Progenitor cell of endocrine pancreas (in vitro differentiated cells): ENCODE measurements around the gene EXO1. TPM values are rescaled to one million over a fixed set of nuclear protein-coding genes. Genes with fewer than 3 reads are reported as not detected.

Source experiments
- DNase-seq: peaks from one replicate; pipeline ENCODE4 v3.0.0; 2021; ENCODE audit warnings: low spot score; ENCODE audit not compliant: unreplicated experiment
- H3K27ac Mint-ChIP-seq: 2 replicates; pipeline ENCODE4 v1.8.0; 2021; ENCODE audit warnings: mild to moderate bottlenecking, moderate library complexity, mixed read lengths
- H3K27me3 Mint-ChIP-seq: 2 replicates; pipeline ENCODE4 v1.8.0; 2021; ENCODE audit warnings: mixed read lengths
- H3K36me3 Mint-ChIP-seq: 2 replicates; pipeline ENCODE4 v1.8.0; 2022; ENCODE audit warnings: mixed read lengths; ENCODE audit not compliant: insufficient read depth
- H3K4me1 Mint-ChIP-seq: 2 replicates; pipeline ENCODE4 v1.8.0; 2021; ENCODE audit warnings: low read depth, mixed read lengths
- H3K4me3 Mint-ChIP-seq: 2 replicates; pipeline ENCODE4 v1.8.0; 2021; ENCODE audit warnings: low read depth, mild to moderate bottlenecking, moderate library complexity, mixed read lengths
- H3K9me3 Mint-ChIP-seq: 2 replicates; pipeline ENCODE4 v1.8.0; 2021; ENCODE audit warnings: low read depth, mixed read lengths
- CTCF ChIP-seq: fragments of 200-600 bp; sonication (generic); IDR thresholded peaks from one replicate; pipeline ENCODE4 v1.5.0; 2021; ENCODE audit warnings: antibody characterized with exemption, mild to moderate bottlenecking; ENCODE audit not compliant: unreplicated experiment
- total RNA-seq: library from RNA; stranded (reverse); gene quantifications from 2 replicates; pipeline ENCODE4 v1.2.1, GENCODE V29; 2021

The EXO1 gene
- total RNA-seq, 1 donor from 2014 or later, result 12.5 TPM

DNA sequence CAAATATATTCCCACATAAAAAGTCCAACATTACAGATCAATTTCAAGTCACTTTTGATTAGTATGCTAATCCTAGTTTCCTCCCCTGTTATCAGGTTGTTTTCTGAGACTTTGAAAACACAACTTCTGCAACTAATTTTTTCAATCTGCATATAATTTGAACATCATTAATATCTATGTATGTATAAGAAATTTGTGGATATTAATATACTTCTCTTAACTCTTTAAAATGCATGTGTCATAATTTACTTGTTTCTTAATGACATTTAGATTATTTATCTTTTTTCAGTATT is 48.6 kb downstream of the EXO1 start:
- no peak for DNase-seq
- no peaks in the 10 kb centered on the region for H3K9me3 Mint-ChIP-seq
- no peak overlapping the region for H3K4me3 Mint-ChIP-seq
- no peaks in the 10 kb centered on the region for H3K27me3 Mint-ChIP-seq
- no peaks in the 10 kb centered on the region for H3K36me3 Mint-ChIP-seq
- no peaks in the 10 kb centered on the region for H3K4me1 Mint-ChIP-seq
- no peak overlapping the region for H3K27ac Mint-ChIP-seq
- no peak for TF ChIP-seq CTCF

DNA sequence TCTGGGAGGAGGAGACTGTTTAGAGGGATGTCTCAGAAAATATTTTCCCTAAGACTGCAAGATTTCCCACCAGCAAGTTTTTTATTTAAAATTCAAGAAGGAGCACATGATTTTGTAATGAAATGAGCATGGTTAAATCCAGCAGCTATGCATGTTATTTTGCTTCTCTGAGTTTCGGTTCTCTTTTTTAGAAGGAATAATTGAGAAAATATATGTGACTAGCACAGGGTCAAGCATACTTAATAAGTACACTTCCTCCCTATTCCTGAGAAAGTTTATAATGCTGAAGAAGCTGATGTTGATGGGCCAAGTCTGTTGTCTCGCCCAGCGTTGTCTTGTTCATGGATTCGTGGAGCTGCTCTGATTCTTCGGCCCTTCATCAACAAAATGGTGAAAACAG is 51.2 kb downstream of the EXO1 start:
- no peak for DNase-seq
- H3K9me3 Mint-ChIP-seq, result no peaks in the 10 kb centered on the region
- TF ChIP-seq CTCF, result no peak
- H3K36me3 Mint-ChIP-seq, result no peaks in the 10 kb centered on the region
- no peak overlapping the region for H3K4me3 Mint-ChIP-seq
- no peak overlapping the region for H3K27ac Mint-ChIP-seq
- no peaks in the 10 kb centered on the region for H3K4me1 Mint-ChIP-seq
- no peaks in the 10 kb centered on the region for H3K27me3 Mint-ChIP-seq

GRCh38 chr1:241900381-241900780 is 52.4 kb downstream of the EXO1 start:
- no peak for DNase-seq
- Mint-ChIP-seq H3K4me3 (no peak overlapping the region), H3K9me3 (no peaks in the 10 kb centered on the region), H3K27ac (no peak overlapping the region), H3K36me3 (no peaks in the 10 kb centered on the region), H3K27me3 (no peaks in the 10 kb centered on the region), H3K4me1 (no peaks in the 10 kb centered on the region)
- no peak for TF ChIP-seq CTCF

GRCh38 chr1:241902391-241903065 is 54.5 kb downstream of the EXO1 start:
- no peak overlapping the region for H3K4me3 Mint-ChIP-seq
- no peak overlapping the region for H3K27ac Mint-ChIP-seq

DNA sequence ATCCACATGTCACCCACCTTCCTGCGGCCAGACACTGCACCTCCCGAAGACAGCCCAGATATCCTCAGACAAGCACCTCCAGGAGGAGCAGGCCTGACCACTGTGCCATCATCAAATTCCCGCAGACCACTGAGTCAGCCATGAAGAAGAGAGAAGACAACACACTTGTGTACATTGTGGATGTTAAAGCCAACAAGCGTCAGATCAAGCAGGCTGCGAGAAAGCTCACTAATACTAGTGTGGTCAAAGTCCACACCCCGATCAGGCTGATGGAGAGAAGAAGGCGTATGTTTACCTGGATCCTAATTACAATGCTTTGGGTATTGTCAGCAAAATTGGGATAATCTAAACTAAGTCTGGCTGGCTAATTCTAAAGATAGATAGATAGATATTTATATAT is 68.2 kb downstream of the EXO1 start:
- Mint-ChIP-seq H3K9me3 (peaks cover 3% of the 10 kb centered on the region), H3K4me1 (peaks cover 4% of the 10 kb centered on the region), H3K27me3 (no peaks in the 10 kb centered on the region), H3K4me3 (no peak overlapping the region), H3K36me3 (no peaks in the 10 kb centered on the region), H3K27ac (no peak overlapping the region)
- TF ChIP-seq CTCF, result no peak
- no peak for DNase-seq

More at GRCh38 chr1:241902391-241903065, 54.5 kb downstream of the EXO1 start:
- no peaks in the 10 kb centered on the region for H3K9me3 Mint-ChIP-seq
- TF ChIP-seq CTCF, result no peak
- no peak for DNase-seq
- H3K4me1 Mint-ChIP-seq, result no peaks in the 10 kb centered on the region
- no peaks in the 10 kb centered on the region for H3K27me3 Mint-ChIP-seq
- H3K36me3 Mint-ChIP-seq, result no peaks in the 10 kb centered on the region
